SKM-1 (cell line): Measurements from ENCODE around the gene PDPK1.
"Not testable (repeated sequence)": the region's sequence is repeated elsewhere in the genome, so short reads cannot be mapped to it uniquely, and the experiment has no call there.

Experiments
- DNase-seq: peaks from one replicate; lab custom pipeline; 2025; ENCODE audit not compliant: unreplicated experiment; lab: John Stamatoyannopoulos, UW

The PDPK1 gene

GRCh38 chr16:2586901-2587480, 49.2 kb downstream of the PDPK1 start:
- DNase-seq: no peak

GRCh38 chr16:2587891-2588565, 50.2 kb downstream of the PDPK1 start:
- DNase-seq: no peak

GRCh38 chr16:2591476-2592240, 53.8 kb downstream of the PDPK1 start:
- no peak for DNase-seq

- no peak for DNase-seq
These were observed 55.0 kb downstream of the PDPK1 start for GRCh38 chr16:2592786-2593185.

- no peak for DNase-seq
These were observed 57.8 kb downstream of the PDPK1 start for GRCh38 chr16:2595393-2596205.

GRCh38 chr16:2596747-2597559, 59.1 kb downstream of the PDPK1 start:
- no peak for DNase-seq

- DNase-seq: no peak
These were observed 59.7 kb downstream of the PDPK1 start for GRCh38 chr16:2597560-2597902.

GRCh38 chr16:2598133-2598641, 60.4 kb downstream of the PDPK1 start:
- DNase-seq: no peak

- DNase-seq: no peak
These were observed 60.9 kb downstream of the PDPK1 start for GRCh38 chr16:2598723-2599122.

GRCh38 chr16:2599165-2599564, 61.3 kb downstream of the PDPK1 start:
- not testable (repeated sequence) for DNase-seq

- DNase-seq: not testable (repeated sequence)
These were observed 62.0 kb downstream of the PDPK1 start for GRCh38 chr16:2599785-2600184.

- not testable (repeated sequence) for DNase-seq
These were observed 63.6 kb downstream of the PDPK1 start for GRCh38 chr16:2601301-2602025.

GRCh38 chr16:2602175-2602574, 64.4 kb downstream of the PDPK1 start:
- DNase-seq: not testable (repeated sequence)

GRCh38 chr16:2603165-2604015, 65.6 kb downstream of the PDPK1 start:
- peak; percentile 90 for DNase-seq

GRCh38 chr16:2604016-2604369, 66.2 kb downstream of the PDPK1 start:
- not testable (repeated sequence) for DNase-seq

- not testable (repeated sequence) for DNase-seq
These were observed 69.0 kb downstream of the PDPK1 start for GRCh38 chr16:2606820-2607219.

GRCh38 chr16:2609345-2609744, 71.5 kb downstream of the PDPK1 start:
- DNase-seq: not testable (repeated sequence)

- DNase-seq: no peak
These were observed 72.1 kb downstream of the PDPK1 start for GRCh38 chr16:2609827-2610470.
